ENCODE data around the gene ALDH1L1. TPM values are rescaled to one million over a fixed set of nuclear protein-coding genes. Genes with fewer than 3 reads are reported as not detected.

ALDH1L1 gene
- total and polyA plus RNA-seq, 2 of the 4 experiments (the other 2 are of a cell fraction) = not detected

GRCh38 chr3:126207166-126207565 lies 26.8 kb upstream of the ALDH1L1 start:
- no peak overlapping the region for H2AK9ac ChIP-seq (replicated peaks; ENCODE audit: low read depth, low read length, poor library complexity)
- H4K5ac ChIP-seq (ENCODE audit: low read depth, low read length) = no peak overlapping the region
- H3K9me1 ChIP-seq (ENCODE audit: insufficient read depth, low read length) = peaks cover 2% of the 10 kb centered on the region; the same call in 1 of the 2 replicates
- H3K56ac ChIP-seq (ENCODE audit: extremely low read depth, insufficient read depth, low read length) = no peak overlapping the region
- no peak overlapping the region for H3K18ac ChIP-seq (ENCODE audit: low read depth, low read length)
- no peak overlapping the region for H3K4me2 ChIP-seq (ENCODE audit: low read depth, low read length)
- no peaks in the 10 kb centered on the region; the same call in 1 of the 2 replicates for H3K27me3 ChIP-seq (ENCODE audit: control insufficient read depth, insufficient read depth, low read length)
- no peaks in the 10 kb centered on the region for H4K20me1 ChIP-seq (ENCODE audit: insufficient read depth, low read length)
- peak overlapping the region in 1 of 2 experiments; percentile 43; a peak in 2 of 4 replicates for H4K8ac ChIP-seq (ENCODE audit: low read depth in 2 of 2, low read length in 2 of 2)
- H3K4ac ChIP-seq (ENCODE audit: low read depth, low read length) = peak overlapping the region; percentile 47; the same call in 1 of the 2 replicates
- intact Hi-C loops (cut with micrococcal nuclease) = no loop called here
- H3K79me1 ChIP-seq (ENCODE audit: low read depth in 1 of 2, low read length in 2 of 2) = no peaks in the 10 kb centered on the region
- no peak overlapping the region for H2AFZ ChIP-seq (replicated peaks; ENCODE audit: low read length, poor library complexity)
- H3K14ac ChIP-seq (replicated peaks; ENCODE audit: low read depth, low read length) = no peak overlapping the region; the same call in 1 of the 2 replicates
- H4K91ac ChIP-seq (ENCODE audit: insufficient read depth, low read depth, low read length) = peak overlapping the region; percentile 41; the same call in 1 of the 2 replicates
- ChIA-PET CTCF (no interaction called here), POLR2A (ENCODE audit: unreplicated experiment) (no interaction called here)
- peak overlapping the region; percentile 58 for H2BK20ac ChIP-seq (ENCODE audit: low read depth, low read length)
- no peak overlapping the region for H3K4me3 ChIP-seq (ENCODE audit: insufficient read depth, low read depth, low read length)
- WGBS, 2 experiments (ENCODE audit: extremely low coverage in 2 of 2, insufficient read length in 1 of 2) = no CpG with 5 or more reads among the region's 5 CpGs
- ATAC-seq (ENCODE audit: low read depth) (no peak), DNase-seq (no peak)
- no peak overlapping the region for H3K9ac ChIP-seq (ENCODE audit: low read depth, low read length)
- no TSS peak for BruUV-seq (replicated peaks)
- dilution Hi-C loops (cut with HindIII; ENCODE audit: low sequenced_read_pairs, unreplicated experiment) = no loop called here
- in situ Hi-C loops (cut with MboI; ENCODE audit: low sequenced_read_pairs) = no loop called here
- no peaks in the 10 kb centered on the region for H3K9me3 ChIP-seq (ENCODE audit: control insufficient read depth, insufficient read depth, low read length)
- no peaks in the 10 kb centered on the region for H3K36me3 ChIP-seq (ENCODE audit: control insufficient read depth, insufficient read depth, low read length)
- no peak overlapping the region for H3K27ac ChIP-seq (ENCODE audit: insufficient read depth, low read length)
- no peak for TF ChIP-seq MXI1 (IDR thresholded peaks at IDR 0.05; ENCODE audit: borderline replicate concordance, low read depth, low read length)
- TF ChIP-seq USF2 (IDR thresholded peaks at IDR 0.05; ENCODE audit: low read depth, low read length) = no peak
- TF ChIP-seq MAFK (IDR thresholded peaks at IDR 0.05; ENCODE audit: low read depth, low read length) = no peak
- no peak for TF ChIP-seq RCOR1 (IDR thresholded peaks at IDR 0.05; ENCODE audit: insufficient replicate concordance, low read length)
- no peak for TF ChIP-seq MAZ (IDR thresholded peaks at IDR 0.05; ENCODE audit: borderline replicate concordance, low read depth, low read length)
- TF ChIP-seq NFE2L2 (IDR thresholded peaks at IDR 0.05; ENCODE audit: low read depth, low read length) = no peak
- TF ChIP-seq SMC3 (IDR thresholded peaks at IDR 0.05; ENCODE audit: low read depth, low read length) = no peak
- no peak overlapping the region for H3K23ac ChIP-seq (ENCODE audit: low read depth, low read length)
- peak overlapping the region; percentile 65 for H2BK120ac ChIP-seq (ENCODE audit: low read depth, low read length)
- H3K4me1 ChIP-seq (ENCODE audit: control insufficient read depth, insufficient read depth, low read length) = peaks cover 5% of the 10 kb centered on the region
- H2AK5ac ChIP-seq (ENCODE audit: low read depth, low read length) = peak overlapping the region; percentile 63
- no peak overlapping the region for H2BK5ac ChIP-seq (ENCODE audit: low read depth, low read length, poor library complexity, severe bottlenecking)
- peak overlapping the region; percentile 56; the same call in 1 of the 3 replicates for H2BK15ac ChIP-seq (ENCODE audit: low read depth, low read length)
